Astrocyte (in vitro differentiated cells and primary cell): ENCODE data around the gene FMNL1.

Experiments used
- EZH2 ChIP-seq: IDR thresholded peaks from 2 replicates; pipeline ENCODE4 v1.6.1; 2012; ENCODE audit warnings: mild to moderate bottlenecking, low read length, inconsistent platforms; ENCODE audit not compliant: insufficient read depth
- TF ChIP-seq, protein P1 (sequence below): IDR thresholded peaks from 2 replicates; pipeline ENCODE4 v1.5.1; 2011; ENCODE audit warnings: low read depth, mild to moderate bottlenecking, inconsistent platforms, low read length, moderate library complexity; ENCODE audit not compliant: insufficient read depth

GRCh38 chr17:45251931-45252330 is 30.2 kb downstream of the FMNL1 start:
- TF ChIP-seq, protein P1, sequence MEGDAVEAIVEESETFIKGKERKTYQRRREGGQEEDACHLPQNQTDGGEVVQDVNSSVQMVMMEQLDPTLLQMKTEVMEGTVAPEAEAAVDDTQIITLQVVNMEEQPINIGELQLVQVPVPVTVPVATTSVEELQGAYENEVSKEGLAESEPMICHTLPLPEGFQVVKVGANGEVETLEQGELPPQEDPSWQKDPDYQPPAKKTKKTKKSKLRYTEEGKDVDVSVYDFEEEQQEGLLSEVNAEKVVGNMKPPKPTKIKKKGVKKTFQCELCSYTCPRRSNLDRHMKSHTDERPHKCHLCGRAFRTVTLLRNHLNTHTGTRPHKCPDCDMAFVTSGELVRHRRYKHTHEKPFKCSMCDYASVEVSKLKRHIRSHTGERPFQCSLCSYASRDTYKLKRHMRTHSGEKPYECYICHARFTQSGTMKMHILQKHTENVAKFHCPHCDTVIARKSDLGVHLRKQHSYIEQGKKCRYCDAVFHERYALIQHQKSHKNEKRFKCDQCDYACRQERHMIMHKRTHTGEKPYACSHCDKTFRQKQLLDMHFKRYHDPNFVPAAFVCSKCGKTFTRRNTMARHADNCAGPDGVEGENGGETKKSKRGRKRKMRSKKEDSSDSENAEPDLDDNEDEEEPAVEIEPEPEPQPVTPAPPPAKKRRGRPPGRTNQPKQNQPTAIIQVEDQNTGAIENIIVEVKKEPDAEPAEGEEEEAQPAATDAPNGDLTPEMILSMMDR, result no peak
- TF ChIP-seq EZH2, result no peak
